GM18861 (cell line): ENCODE results near the gene DOK5.

Source experiments
- ATAC-seq: cut with Tn5 transposase; IDR thresholded peaks from one replicate; pipeline ENCODE4 v1.9.1; 2021; ENCODE audit not compliant: unreplicated experiment

Gene DOK5

DNA sequence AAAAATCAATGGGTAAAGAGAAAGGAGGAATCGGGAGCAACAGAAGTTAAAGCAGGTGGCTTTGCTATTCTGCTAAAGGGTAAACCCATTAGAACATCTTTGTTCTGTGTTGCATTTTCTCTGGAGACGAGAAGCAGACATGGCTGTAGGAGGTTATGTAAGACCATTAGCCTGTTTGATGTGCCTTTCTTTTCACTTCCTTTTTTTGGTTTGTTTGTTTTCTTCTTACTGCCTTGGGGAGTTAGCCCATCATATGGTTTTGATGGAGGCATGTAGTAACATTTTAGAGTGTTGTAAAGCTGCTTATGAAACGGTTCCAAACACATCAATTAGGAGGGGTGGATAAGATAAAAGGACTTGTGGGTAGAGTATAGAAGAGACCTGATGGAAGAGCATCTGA is 131.0 kb downstream of the DOK5 start:
- ATAC-seq, result peak; percentile 78

- no peak for ATAC-seq
Measured at GRCh38 chr20:54608039-54608745, 132.8 kb downstream of the DOK5 start.

DNA sequence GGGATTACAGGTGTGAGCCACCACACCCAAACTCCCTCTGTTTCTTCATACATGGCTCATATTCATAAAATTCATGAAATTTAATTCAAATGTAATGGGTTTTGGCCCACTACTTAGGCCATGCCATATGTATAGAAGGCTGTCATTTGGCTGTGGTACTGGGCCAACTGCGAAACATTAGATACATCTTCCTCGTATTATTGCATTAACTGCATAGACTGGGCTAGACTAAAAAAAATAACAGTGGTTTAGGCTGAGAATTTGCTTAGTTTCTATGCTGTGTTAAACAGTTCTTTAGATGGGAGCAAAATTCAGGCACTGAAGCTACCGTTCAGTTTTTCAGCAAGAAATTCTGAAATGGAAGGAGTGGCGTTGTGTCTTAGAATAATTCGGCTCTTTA is 133.6 kb downstream of the DOK5 start:
- ATAC-seq, result no peak

DNA sequence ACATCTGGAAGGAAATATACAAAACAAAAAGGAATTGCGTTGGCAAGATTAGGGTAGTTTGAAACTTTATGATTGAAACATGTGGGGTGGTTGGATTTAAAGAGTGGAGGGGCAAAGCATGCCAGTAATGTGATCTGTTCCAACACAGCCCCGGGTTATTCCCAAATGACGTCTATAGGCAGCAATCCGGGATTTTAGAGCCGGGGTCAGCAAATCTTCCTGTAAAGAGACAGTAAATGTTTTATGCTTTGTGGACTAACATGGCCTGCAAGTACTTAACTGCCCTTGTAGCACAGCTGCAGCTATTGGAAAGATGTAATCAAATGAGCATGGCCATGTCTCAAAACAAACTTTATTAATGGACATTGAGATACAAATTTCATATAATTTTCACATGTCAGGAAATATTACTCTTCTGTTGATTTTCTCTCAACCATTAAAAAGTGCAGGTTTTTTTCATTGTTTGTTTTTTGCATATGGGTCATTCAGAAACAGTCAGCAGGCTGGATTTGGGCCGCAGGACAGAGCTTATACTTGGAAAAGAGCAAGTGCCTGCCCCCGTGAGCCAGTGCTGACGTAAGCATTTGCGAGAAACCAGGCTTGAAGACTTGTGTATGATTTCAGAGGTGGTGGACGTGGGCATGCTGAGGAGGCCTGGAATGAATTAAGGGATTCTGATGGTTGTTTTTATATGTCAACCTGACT is 136.5 kb downstream of the DOK5 start:
- no peak for ATAC-seq

- no peak for ATAC-seq
Measured at GRCh38 chr20:54618412-54618811, 143.0 kb downstream of the DOK5 start.

- ATAC-seq, result no peak
Measured at GRCh38 chr20:54619181-54619580, 143.8 kb downstream of the DOK5 start.

DNA sequence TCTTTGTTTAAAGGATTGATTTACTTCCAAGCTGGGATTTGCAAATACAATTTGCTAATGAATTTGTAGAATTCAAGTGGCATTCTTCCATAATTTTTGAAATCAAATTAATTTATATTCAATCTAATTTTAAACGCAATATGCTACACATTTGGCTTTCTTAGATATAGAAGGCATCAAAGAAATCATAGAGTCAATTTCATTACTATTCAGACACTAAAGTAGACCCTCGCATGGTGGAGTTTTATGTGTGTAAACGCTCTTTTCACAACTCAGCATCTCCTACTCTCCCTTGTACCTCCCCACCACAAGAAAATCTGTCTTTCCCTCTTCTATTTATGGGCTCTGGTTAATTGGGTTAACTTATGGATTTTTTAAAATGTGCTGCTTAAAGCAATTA is 144.3 kb downstream of the DOK5 start:
- ATAC-seq, result no peak

DNA sequence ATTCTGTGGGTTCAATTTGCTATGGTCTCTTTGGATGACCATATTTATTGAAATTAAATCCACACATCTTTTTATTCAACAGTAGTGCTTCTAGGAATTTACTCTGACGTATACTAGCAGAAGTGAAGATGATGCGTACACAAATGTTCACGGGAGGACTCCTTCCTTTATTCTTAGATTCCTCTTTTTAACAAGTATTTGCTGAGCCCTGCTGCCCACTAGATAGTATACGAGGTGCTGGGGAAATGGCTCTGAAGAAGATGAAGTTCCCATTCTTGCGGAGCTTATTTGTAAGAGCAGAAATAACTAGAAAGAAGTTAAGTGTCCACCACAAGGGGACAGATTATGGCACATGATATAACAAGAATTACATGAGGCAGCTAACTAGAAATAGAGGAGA is 145.2 kb downstream of the DOK5 start:
- no peak for ATAC-seq

DNA sequence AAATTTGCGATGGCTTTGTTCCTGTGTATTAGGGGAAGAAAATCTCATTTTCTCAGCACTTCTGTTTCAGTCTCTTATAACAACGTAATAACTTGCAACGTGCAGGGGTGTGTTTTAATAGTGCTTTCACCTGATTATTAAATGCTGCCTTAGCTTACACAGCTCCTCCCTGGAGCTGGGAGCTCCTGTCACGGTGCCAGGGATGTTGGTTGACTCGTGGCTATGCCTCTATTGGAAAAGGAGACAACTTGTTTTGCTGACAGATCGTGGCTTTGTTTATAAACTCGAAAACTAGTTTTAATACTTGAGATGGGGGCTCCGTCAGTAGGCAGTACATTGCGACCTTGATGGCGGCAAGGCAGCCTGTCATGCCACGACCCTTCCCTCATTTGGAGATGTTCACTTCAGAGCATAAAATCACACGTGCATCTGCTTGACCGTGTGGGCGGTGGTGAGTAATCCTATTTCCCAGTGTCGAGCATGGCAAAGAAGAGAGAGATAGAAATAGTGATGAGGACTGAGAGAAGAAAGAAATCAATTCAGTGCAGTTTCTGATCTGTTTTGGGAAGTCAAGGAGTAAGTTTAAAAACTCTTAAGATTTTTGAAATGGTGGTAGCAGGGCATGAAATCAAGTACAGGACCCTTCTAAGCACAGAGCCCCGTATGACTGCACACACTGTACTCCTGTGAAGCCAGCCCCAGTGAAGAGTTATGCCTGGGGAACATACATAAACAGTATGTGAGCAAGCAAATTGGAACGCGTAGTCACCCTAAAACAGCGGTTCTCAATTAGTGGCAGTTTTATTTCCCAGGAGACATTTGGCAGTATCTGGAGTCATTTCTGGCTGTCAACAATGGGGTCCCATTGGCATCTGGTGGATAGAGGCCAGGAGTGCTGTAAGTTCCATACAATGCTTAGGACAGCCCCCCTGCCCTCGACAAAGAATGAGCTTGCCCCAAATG is 147.2 kb downstream of the DOK5 start:
- no peak for ATAC-seq

DNA sequence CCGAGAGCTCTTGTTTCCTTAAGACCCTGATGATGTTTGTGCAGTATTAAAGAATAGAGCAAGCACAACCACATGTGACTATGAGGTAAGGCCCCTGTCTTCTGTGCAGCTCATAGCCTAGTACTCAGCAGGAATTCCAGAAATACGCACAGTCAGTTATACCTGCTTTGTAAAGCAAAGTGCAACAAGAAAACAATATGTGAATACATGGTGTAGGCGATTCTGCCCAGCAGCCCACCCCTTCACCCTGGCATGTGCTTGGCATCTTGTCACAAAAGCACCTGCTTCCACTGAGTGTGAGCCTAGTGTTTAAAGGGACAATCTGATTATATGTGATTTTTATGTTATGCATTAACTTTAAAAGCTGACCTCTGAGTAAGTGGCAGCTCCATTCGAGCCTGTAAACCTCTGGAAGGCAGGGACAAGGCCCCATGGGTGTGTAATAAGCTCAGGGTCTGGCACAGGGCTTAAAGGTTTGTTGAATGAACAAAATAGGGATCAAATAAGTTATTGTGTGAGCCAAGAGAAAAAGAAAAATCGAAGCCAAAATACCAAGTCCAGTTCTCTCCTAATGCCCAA is 148.7 kb downstream of the DOK5 start:
- ATAC-seq, result no peak

- no peak for ATAC-seq
Measured at GRCh38 chr20:54624706-54625390, 149.5 kb downstream of the DOK5 start.

DNA sequence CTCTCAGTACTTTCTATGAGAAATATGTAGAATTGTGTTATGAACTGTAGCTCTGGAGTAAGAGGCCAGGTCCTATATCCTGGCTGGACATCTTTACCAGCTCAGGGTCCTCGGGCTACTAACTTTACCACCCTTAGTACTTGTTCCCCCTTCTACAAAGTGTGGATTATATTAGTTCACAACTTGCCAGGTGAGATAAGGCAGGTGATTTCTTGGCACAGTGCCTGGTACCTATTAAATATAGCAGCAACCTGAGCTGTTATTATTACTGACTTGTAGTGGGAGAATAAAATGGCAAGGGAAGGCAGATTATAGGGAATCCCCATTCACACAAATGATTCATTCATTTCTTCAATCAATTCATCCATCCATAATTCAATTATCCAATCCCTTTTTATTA is 150.1 kb downstream of the DOK5 start:
- ATAC-seq, result no peak

GRCh38 chr20:54626126-54626525 is 150.7 kb downstream of the DOK5 start:
- no peak for ATAC-seq

- ATAC-seq, result no peak
Measured at GRCh38 chr20:54629632-54630031, 154.2 kb downstream of the DOK5 start.

- no peak for ATAC-seq
Measured at GRCh38 chr20:54630582-54630981, 155.2 kb downstream of the DOK5 start.

DNA sequence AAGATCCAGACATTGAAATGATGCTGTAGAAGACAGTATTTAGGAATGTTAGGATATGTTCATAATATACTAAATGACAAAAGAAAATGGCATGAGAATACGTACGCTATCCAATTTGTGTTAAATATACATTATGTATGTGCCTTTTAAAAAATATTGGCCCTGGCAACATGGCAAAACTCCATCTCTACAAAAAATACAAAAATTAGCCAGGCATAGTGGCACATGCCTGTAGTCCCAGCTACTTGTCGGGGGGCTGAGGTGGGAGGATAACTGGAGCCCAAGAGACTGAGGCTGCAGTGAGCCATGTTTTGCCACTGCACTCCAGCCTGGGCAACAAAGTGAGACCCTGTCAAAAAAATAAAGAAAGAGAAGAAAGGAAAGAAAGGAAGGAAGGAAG is 155.7 kb downstream of the DOK5 start:
- ATAC-seq, result no peak

DNA sequence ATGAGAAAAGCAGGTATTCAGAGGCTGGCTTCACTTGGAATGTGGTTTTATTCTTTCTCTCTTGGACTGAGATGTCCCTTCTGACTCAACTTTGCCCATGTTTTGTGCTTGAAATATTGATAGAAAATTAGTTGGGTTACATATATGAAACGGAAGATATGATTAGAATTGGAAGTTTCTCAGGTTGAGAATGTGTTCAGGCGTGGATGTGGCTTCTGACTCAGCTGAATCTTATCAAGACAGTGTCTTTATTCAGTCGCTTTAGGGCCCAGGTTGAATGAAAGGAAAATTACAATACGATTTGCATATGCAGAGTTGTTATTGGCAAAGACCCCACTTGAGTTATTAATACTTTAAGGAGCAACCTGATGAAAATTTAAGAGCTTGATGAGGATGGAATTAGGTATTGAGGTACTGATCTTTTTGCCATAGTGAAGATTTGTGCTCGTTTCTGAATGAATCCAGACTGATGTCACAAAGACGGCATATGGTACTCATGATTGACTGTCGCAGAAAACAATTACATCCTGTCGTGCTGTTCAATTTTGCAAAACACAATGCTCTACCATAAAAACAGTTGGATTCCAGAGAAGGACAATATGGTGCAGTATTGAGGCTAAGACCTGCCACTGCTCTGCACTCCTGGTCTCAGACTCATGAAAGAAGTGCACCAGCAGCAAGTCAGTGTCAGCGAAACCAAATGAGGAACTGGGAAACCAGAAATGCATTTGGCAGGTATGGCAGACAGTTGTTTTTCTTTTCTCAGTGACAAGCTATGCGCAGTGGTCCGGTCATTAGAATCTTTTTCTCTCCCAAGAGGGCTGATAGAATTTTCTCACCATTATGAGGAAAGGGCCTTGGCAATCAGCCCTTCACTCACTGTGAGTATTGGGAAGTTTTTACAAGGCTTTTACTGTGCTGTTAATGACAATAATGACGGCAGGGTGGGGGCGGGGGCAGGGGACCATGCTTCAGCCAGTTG is 158.3 kb downstream of the DOK5 start:
- peak; percentile 98 for ATAC-seq

DNA sequence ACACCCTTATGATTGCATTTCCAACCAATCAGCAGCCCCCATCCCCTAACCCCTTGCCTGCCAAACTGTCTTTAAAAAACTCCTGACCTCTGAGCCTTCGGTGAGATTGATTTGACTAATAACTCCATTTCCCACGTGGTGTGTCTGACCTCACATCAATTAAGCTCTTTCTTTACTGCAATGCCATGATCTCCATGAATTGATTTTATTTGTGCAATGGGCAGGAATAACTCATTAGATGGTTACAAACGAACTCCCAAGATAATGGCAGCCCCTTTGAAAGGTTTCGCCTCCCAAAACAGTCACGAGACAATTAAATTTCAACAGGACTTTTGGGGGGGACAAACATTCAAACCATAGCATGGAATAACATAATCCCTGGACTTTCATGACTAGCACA is 161.2 kb downstream of the DOK5 start:
- ATAC-seq, result no peak

DNA sequence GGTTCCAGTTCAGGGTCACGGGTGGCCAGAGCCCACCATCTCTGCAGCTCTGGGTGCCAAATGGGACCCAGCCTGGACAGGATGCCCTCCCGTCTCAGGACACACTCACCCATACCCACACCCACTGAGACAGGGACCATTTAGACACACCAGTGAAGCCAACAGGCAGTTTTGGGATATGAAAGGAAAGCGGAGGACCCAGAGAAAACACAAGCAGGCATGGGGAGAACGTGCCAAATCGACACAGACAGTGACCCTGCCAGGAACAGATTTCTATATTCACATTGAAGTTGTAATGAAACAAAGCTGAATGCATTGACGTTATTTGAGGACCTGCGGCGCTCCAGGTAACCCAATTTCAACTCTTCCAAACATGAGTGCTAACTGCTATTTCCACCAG is 164.5 kb downstream of the DOK5 start:
- no peak for ATAC-seq

- no peak for ATAC-seq
Measured at GRCh38 chr20:54640800-54641199, 165.4 kb downstream of the DOK5 start.
